ENCODE data around the gene MX2. TPM values are rescaled to one million over a fixed set of nuclear protein-coding genes. Genes with fewer than 3 reads are reported as not detected.

Gene MX2
- total and polyA plus RNA-seq, 2 of the 4 experiments (the other 2 are of a cell fraction): 0.53 to 0.54 TPM

DNA sequence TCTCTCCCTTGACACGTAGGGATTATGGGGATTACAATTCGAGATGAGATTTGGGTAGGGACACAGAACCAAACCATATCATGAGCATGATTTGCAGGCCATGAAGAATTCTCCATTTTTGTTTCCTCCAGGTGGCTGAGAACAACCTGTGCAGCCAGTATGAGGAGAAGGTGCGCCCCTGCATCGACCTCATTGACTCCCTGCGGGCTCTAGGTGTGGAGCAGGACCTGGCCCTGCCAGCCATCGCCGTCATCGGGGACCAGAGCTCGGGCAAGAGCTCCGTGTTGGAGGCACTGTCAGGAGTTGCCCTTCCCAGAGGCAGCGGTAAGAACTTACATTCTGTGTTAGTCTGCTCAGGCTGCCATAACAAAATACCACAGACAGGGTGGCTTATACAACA, 73.9 kb downstream of the MX2 start:
- Histone ChIP-seq H3K4ac (ENCODE audit: low read depth, low read length) (no peak overlapping the region), H2AK9ac (replicated peaks; ENCODE audit: low read depth, low read length, poor library complexity) (no peak overlapping the region), H3K4me3 (ENCODE audit: insufficient read depth, low read depth, low read length) (no peak overlapping the region), H3K4me1 (ENCODE audit: control insufficient read depth, insufficient read depth, low read length) (no peaks in the 10 kb centered on the region), H2AK5ac (ENCODE audit: low read depth, low read length) (no peak overlapping the region), H3K27me3 (ENCODE audit: control insufficient read depth, insufficient read depth, low read length) (no peaks in the 10 kb centered on the region), H3K4me2 (ENCODE audit: low read depth, low read length) (no peak overlapping the region), H2BK15ac (ENCODE audit: low read depth, low read length) (no peak overlapping the region), H4K20me1 (ENCODE audit: insufficient read depth, low read length) (no peaks in the 10 kb centered on the region), H3K14ac (replicated peaks; ENCODE audit: low read depth, low read length) (no peak overlapping the region), H2BK5ac (ENCODE audit: low read depth, low read length, poor library complexity, severe bottlenecking) (no peak overlapping the region), H2BK120ac (ENCODE audit: low read depth, low read length) (no peak overlapping the region), H2BK20ac (ENCODE audit: low read depth, low read length) (no peak overlapping the region), H3K23ac (ENCODE audit: low read depth, low read length) (no peak overlapping the region), H3K9me1 (ENCODE audit: insufficient read depth, low read length) (no peaks in the 10 kb centered on the region), H3K79me1 (ENCODE audit: low read depth in 1 of 2, low read length in 2 of 2) (no peaks in the 10 kb centered on the region), H2AFZ (replicated peaks; ENCODE audit: low read length, poor library complexity) (no peak overlapping the region), H4K91ac (ENCODE audit: insufficient read depth, low read depth, low read length) (no peak overlapping the region), H3K18ac (ENCODE audit: low read depth, low read length) (no peak overlapping the region), H3K27ac (ENCODE audit: insufficient read depth, low read length) (no peak overlapping the region), H3K9me3 (ENCODE audit: control insufficient read depth, insufficient read depth, low read length) (no peaks in the 10 kb centered on the region), H3K56ac (ENCODE audit: extremely low read depth, insufficient read depth, low read length) (no peak overlapping the region), H4K5ac (ENCODE audit: low read depth, low read length) (no peak overlapping the region), H3K9ac (ENCODE audit: low read depth, low read length) (no peak overlapping the region), H3K36me3 (ENCODE audit: control insufficient read depth, insufficient read depth, low read length) (no peaks in the 10 kb centered on the region), H4K8ac (ENCODE audit: low read depth in 2 of 2, low read length in 2 of 2) (no peak overlapping the region)
- in situ Hi-C loops (cut with MboI; ENCODE audit: low sequenced_read_pairs): no loop called here
- DNase-seq: no peak
- intact Hi-C loops (cut with micrococcal nuclease): no loop called here
- 84% methylated on average over 8 of the region's 11 CpGs; no CpG with 5 or more reads in 1 of the 2 experiments for WGBS, 2 experiments (ENCODE audit: extremely low coverage in 2 of 2, insufficient read length in 1 of 2)
- CTCF ChIA-PET: no interaction called here
- BruUV-seq (replicated peaks): no TSS peak
- POLR2A ChIA-PET (ENCODE audit: unreplicated experiment): no interaction called here
- dilution Hi-C loops (cut with HindIII; ENCODE audit: low sequenced_read_pairs, unreplicated experiment): no loop called here
- TF ChIP-seq SMC3 (IDR thresholded peaks at IDR 0.05; ENCODE audit: low read depth, low read length) (no peak), RCOR1 (IDR thresholded peaks at IDR 0.05; ENCODE audit: insufficient replicate concordance, low read length) (no peak), RFX5 (IDR thresholded peaks at IDR 0.05; ENCODE audit: low read depth, low read length) (no peak), CHD1 (IDR thresholded peaks at IDR 0.05; ENCODE audit: low read depth, low read length) (no peak), MAFK (IDR thresholded peaks at IDR 0.05; ENCODE audit: low read depth, low read length) (no peak), NFE2L2 (IDR thresholded peaks at IDR 0.05; ENCODE audit: low read depth, low read length) (no peak), FOS (IDR thresholded peaks at IDR 0.05; ENCODE audit: low read depth, low read length) (no peak), MXI1 (IDR thresholded peaks at IDR 0.05; ENCODE audit: borderline replicate concordance, low read depth, low read length) (no peak), USF2 (IDR thresholded peaks at IDR 0.05; ENCODE audit: low read depth, low read length) (no peak), CTCF (conservative IDR thresholded peaks at IDR 0.05; ENCODE audit: low read depth, low read length) (no peak)
- no peak for ATAC-seq (ENCODE audit: low read depth)
